SIG-M5 (cell line): Measurements from ENCODE around the gene SLC38A3.
"Not testable (repeated sequence)": the region's sequence is repeated elsewhere in the genome, so short reads cannot be mapped to it uniquely, and the experiment has no call there.

ENCODE experiments used
- DNase-seq: peaks from one replicate; lab custom pipeline; 2025; lab: John Stamatoyannopoulos, UW

SLC38A3 gene

GRCh38 chr3:50192689-50193141, 12.4 kb upstream of the SLC38A3 start:
- DNase-seq: no peak

GRCh38 chr3:50193286-50193685, 11.8 kb upstream of the SLC38A3 start:
- no peak for DNase-seq

GRCh38 chr3:50193746-50194127, 11.3 kb upstream of the SLC38A3 start:
- no peak for DNase-seq

DNA sequence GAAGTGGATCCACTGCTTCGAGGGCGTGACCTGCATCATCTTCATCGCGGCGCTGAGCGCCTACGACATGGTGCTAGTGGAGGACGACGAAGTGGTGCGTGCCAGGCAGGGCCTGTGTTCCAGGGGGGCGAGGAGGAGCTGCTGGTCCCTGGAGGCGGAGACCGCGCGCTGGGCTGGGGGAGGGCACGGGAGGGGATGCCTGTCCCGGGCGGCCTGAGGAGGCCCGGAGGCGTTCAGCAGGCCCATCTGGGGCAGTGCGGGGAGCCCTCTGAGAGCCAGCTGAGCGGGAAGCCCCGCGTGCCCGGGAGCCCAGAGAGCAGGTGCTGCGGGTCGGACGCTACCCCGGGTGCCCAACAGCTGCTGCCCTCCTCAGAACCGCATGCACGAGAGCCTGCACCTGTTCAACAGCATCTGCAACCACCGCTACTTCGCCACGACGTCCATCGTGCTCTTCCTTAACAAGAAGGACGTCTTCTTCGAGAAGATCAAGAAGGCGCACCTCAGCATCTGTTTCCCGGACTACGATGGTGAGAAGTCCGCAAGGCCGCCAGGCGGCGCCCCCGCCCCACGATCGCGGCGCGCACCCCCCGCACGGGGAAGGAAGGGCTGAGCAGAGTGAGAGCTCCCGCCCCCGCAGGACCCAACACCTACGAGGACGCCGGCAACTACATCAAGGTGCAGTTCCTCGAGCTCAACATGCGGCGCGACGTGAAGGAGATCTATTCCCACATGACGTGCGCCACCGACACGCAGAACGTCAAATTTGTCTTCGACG, 10.8 kb upstream of the SLC38A3 start:
- DNase-seq: no peak

- no peak for DNase-seq
Measured at GRCh38 chr3:50194903-50195500, 10.1 kb upstream of the SLC38A3 start.

DNA sequence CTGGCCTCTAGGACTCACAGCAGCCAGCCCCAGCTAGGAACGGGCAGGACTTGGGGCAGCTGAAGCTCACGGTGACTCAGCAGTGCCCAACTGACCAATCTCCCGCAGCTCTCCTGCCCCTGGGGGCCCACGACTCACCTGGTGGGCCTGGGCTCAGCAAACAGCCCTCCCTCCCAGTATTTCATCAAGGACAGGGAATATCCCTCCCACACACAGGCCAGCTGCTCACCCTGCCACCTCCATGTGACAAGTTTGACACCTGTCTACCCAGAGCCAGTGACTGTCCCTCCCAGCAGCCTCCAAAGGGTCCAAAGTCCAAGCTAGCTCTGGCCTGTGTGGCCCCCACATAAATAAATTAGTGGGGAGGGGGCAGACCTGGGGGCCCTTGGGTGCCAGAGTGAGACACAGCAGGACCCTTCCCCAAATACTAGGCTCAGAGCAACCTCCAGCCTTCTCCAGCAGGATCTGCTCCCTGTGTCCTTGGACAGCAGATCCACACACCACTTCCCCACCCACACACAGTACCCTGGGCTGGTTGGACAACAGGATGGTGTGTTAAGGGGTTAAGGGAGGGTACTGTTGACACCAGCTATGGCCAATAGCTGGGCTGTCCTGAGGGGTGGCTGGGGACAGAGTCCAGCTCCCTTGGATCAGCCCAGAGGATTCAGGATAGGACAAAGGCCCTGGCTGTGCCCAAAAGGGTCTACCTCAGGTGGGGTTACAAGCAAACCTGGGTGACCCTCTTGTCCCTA, 9.4 kb upstream of the SLC38A3 start:
- DNase-seq: no peak

DNA sequence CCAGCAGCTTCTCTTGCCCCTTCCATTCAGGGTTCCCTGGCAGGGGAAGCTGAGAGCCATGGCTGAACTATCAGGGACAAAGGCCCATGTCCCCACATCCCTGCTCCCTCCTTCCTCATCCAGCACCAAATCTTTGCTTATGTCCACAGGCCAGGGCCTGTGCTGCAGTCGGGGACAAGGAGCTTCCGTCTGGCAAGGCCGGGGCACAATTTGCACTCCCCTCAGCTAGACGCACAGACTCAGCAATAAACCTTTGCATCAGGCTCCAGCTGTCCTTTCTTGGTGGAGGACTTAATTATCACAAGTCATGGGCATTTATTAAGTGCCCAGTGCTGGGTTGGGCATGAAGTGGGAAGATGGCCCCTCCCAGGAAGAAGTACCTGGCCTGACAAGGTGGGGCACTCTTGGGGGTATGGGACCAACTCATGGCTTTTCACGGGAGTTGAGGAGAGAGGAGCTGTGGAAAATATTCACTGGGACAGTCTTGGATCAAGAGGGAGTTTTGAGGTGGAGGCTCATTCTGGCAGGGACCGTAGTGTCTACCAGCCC, 8.7 kb upstream of the SLC38A3 start:
- DNase-seq: no peak

DNA sequence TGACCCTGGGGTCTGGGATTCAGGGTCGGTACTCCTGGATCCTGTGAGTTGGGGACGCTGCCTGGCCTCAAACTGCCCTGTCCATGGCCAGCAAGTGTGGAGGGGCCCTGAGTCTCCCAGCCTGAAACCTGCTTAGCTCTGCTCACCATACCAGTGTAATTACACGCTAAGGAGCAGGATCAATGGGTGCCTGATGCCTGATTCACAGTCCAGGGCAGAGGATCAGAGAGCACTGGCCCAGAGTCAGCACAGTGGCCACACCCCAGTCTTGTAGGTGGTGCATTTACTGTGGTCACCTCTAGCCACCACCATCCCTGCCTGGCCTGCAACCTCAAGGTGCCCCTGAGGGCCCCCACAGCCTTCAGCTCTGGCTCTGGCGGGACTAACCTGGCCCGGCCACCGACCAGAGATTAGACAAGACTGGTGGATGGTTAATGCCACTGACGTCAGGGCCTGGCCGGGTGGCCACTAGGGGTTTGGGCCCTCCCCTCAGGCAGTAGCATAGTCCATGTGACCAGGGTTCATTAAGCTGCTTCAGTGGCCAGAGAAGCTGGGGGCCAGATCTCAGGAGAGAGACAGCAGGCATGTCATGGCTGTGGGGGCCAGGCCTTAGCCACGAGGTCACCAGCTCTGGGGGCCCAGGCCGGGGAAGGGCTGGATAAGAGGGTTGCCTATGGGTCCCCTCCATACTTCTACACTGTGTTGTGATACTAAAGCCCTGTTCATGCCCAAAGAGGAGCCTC, 3.3 kb upstream of the SLC38A3 start:
- no peak for DNase-seq

DNA sequence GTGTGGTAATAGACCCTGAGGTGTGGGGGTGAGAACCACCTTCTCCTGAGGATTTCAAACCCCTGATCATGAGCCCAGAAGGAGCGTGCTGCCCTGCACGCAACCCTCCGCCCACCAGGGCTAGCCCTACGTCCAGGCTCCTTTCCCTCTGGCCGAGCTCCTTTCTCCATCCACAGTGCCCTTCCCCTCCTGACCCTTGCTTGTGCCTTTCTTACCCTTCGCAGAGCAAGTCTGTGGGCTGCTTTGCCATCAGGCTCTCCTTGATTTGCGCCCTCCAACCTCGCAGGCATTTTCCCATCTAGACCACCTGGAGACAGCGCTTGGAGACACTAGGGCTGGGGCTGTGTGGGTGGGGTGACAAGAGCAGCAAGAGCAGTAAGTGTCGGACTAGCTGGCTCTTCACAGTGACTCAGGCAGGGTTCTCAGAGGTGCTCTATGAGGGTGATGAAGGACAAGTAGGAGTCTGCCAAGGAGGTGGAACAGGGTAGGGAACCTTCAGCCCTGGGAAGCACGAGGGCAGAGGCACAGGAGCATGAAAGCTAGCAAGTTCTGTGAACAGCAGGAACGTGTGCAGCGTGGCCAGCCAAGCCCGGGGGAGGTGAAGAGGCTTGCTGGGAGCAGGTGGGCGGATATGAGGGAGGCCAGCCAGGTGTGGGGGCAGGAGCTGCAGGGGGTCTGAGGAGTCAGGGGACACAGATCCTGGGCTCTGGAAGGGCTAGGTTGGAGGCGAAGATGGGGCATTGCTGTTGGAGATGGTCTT, 2.5 kb upstream of the SLC38A3 start:
- DNase-seq: no peak

DNA sequence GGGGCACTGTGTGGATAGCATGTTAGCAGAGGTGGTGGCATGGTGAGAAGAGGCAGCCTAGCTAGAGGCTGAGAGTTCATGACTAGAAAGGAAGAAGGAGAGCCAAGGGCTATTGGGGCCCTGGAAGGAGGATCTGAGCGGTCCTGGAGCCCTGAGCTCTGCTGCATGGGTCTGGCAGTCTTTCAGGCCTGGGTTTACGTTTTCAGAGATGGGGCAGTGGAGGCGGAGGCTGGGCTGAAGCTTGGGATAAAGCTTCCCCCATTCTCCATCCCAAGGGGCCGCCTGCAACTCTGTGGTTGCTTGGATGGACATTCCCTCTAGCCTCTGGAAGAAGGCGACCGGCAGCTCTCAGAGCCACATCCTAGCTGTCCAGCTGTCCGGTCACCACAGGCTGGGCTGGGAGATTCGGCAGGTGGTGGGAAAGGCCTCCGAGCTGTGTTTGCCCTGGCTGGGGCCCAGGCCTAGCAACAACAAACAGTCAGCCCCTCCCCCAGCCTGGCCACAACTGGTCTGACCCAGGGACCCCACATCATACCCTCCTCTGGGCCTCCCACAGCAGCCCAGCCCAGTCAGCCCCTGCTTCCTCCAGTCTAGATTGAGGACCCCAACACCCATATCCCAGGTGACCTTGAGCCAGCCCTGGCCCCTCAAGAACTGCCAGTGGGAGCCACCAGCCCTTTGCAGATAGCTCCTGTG, 1.8 kb upstream of the SLC38A3 start:
- DNase-seq: no peak

- no peak for DNase-seq
Measured at GRCh38 chr3:50203809-50204803, 965 bp upstream of the SLC38A3 start.

DNA sequence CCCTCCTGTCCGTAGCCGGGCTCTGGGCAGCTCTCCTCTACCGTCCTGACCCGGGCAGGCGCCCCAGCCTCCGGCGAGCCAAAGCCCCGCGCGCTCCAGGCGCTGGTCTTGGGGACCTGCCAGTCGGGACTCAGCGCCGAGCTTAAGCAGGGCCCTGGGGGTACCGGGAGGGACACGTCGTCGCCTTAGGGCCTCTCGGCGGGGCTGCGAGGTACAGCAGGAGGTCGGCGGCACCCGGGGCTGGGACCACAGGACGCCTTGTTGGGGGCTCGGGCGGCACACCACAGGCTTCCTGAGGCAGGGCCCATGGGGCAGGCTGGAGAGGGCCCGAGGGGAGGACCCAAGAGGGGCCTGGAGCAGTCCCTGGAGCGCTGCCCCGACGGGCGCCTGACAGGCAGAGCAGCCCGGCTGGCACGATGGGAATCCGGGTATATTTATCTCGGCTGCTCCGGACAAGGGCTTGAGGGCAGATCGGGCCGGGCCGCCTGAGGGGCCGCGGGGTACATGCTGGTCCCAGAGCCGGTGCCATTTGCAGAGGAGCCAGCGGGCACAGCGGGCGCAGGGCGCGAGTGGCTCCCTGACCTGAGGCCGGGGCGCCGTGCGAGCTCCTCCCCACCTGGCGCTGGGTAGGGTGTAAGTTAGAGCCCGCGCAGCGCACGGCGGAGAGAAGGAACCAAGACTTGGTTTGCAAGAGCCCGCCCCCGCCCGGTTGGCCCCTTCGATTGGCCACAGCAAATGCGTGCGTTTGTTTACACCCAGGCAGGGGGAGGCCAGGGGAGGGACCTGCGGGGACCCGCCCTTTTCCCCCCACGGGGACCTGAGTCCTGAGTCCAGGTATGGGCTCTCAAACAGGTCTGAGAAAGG, 574 bp downstream of the SLC38A3 start:
- DNase-seq: no peak

- no peak for DNase-seq
Measured at GRCh38 chr3:50207359-50208042, 2.4 kb downstream of the SLC38A3 start.

DNA sequence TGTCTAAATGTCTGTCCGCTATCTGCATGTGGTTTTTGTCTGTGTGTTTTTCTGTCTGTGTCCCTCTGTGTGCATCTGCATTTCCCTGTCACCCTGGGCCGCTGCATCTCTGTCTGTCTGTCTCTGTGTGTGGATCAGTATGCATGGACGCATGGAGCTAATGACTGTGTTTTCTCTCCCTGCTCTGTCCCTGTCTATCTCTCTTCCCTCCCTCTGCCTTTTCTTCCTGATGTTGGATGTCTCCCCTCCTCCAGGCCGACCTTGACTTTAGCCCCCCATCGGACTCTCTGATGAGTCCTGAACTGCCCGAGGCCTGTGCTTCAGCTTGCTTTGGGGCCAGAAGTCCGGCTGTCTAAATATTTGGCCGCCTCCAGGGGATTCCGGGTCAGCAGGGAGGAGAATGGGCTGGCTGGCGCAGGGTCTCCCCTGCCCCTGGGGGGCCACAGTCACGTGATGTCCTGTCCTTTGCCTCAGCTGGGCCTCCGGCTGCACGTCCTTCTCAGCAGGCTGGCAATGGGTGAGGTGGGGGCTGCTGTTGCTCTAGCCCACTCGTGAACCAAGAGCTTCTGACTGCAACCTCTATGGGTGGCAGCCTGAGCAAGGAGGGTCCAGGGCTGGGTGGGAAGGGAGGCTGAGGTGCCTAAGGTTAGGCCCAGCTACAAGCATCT, 3.7 kb downstream of the SLC38A3 start:
- no peak for DNase-seq

GRCh38 chr3:50210176-50210509, 5.1 kb downstream of the SLC38A3 start:
- DNase-seq: no peak

DNA sequence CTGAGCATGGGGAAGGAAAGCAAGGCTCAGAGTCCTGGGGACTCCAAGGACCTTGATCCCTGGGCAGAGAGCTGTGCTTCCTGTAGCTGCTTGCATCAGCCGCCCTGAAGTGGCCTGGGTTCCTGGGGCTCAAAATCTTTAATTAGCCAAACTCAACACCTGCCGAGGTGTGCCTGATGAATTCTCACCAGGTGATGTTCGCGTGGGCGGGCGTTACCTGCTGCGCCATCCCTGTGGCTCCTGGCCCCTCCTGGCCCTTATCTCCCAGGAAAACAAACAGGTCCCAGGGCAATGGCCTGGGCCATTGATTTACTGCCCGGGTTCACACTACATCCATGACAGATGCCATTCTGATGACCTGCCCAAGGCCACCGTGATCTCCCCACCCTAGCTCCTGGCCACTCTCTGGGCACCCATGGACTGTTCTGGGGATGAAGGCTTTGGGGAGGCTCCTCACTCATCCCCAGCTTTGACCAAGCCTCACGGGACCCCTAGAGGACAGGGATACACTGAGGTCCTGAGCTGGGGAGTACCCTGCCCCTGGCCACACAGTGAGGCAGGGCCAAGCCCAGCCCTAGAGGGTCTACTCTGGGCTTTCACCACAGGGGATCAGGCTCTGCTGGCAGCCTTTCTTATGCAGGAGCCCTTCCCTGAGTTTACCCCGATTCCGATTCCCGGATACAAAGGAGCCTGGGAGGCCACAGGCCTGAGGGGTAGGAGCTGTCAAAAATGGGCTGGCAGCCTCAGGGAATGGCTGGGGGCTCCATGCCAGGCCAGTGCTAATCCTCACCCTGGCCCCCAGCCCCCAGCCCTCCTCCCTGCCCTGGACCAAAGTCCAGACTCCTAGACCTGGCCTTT, 5.7 kb downstream of the SLC38A3 start:
- DNase-seq: no peak

- DNase-seq: not testable (repeated sequence)
Measured at GRCh38 chr3:50211368-50211717, 6.3 kb downstream of the SLC38A3 start.
